Measurements from ENCODE around the gene MON2.

MON2 gene

GRCh38 chr12:62530596-62530995 is 64.0 kb downstream of the MON2 start:
- no peak for TF ChIP-seq GATA3 (IDR thresholded peaks at IDR 0.05; ENCODE audit: low read depth, low read length)
- no peak for TF ChIP-seq GATA2 (IDR thresholded peaks at IDR 0.05; ENCODE audit: low read depth, low read length)

- TF ChIP-seq GATA2 (IDR thresholded peaks at IDR 0.05; ENCODE audit: low read depth, low read length) (no peak), GATA3 (IDR thresholded peaks at IDR 0.05; ENCODE audit: low read depth, low read length) (no peak)
Measured at GRCh38 chr12:62532333-62532732, 65.7 kb downstream of the MON2 start.

- TF ChIP-seq GATA2 (IDR thresholded peaks at IDR 0.05; ENCODE audit: low read depth, low read length) (no peak), GATA3 (IDR thresholded peaks at IDR 0.05; ENCODE audit: low read depth, low read length) (no peak)
Measured at GRCh38 chr12:62533087-62533754, 66.6 kb downstream of the MON2 start.

GRCh38 chr12:62533755-62534107 is 67.1 kb downstream of the MON2 start:
- no peak for TF ChIP-seq GATA2 (IDR thresholded peaks at IDR 0.05; ENCODE audit: low read depth, low read length)
- TF ChIP-seq GATA3 (IDR thresholded peaks at IDR 0.05; ENCODE audit: low read depth, low read length) = no peak

GRCh38 chr12:62536546-62536945 is 69.9 kb downstream of the MON2 start:
- no peak for TF ChIP-seq GATA3 (IDR thresholded peaks at IDR 0.05; ENCODE audit: low read depth, low read length)
- no peak for TF ChIP-seq GATA2 (IDR thresholded peaks at IDR 0.05; ENCODE audit: low read depth, low read length)

GRCh38 chr12:62537551-62537950 is 70.9 kb downstream of the MON2 start:
- TF ChIP-seq GATA2 (IDR thresholded peaks at IDR 0.05; ENCODE audit: low read depth, low read length) (no peak), GATA3 (IDR thresholded peaks at IDR 0.05; ENCODE audit: low read depth, low read length) (no peak)

GRCh38 chr12:62540354-62540753 is 73.7 kb downstream of the MON2 start:
- TF ChIP-seq GATA2 (IDR thresholded peaks at IDR 0.05; ENCODE audit: low read depth, low read length) (no peak), GATA3 (IDR thresholded peaks at IDR 0.05; ENCODE audit: low read depth, low read length) (no peak)

- TF ChIP-seq GATA3 (IDR thresholded peaks at IDR 0.05; ENCODE audit: low read depth, low read length) (no peak), GATA2 (IDR thresholded peaks at IDR 0.05; ENCODE audit: low read depth, low read length) (no peak)
Measured at GRCh38 chr12:62542814-62543213, 76.2 kb downstream of the MON2 start.

GRCh38 chr12:62543324-62543723 is 76.7 kb downstream of the MON2 start:
- TF ChIP-seq GATA2 (IDR thresholded peaks at IDR 0.05; ENCODE audit: low read depth, low read length) (no peak), GATA3 (IDR thresholded peaks at IDR 0.05; ENCODE audit: low read depth, low read length) (no peak)

GRCh38 chr12:62543741-62544140 is 77.1 kb downstream of the MON2 start:
- TF ChIP-seq GATA2 (IDR thresholded peaks at IDR 0.05; ENCODE audit: low read depth, low read length) (no peak), GATA3 (IDR thresholded peaks at IDR 0.05; ENCODE audit: low read depth, low read length) (no peak)

GRCh38 chr12:62552906-62553556 is 86.4 kb downstream of the MON2 start:
- TF ChIP-seq GATA2 (IDR thresholded peaks at IDR 0.05; ENCODE audit: low read depth, low read length) = no peak
- TF ChIP-seq GATA3 (IDR thresholded peaks at IDR 0.05; ENCODE audit: low read depth, low read length) = no peak

- TF ChIP-seq GATA3 (IDR thresholded peaks at IDR 0.05; ENCODE audit: low read depth, low read length) = no peak
- TF ChIP-seq GATA2 (IDR thresholded peaks at IDR 0.05; ENCODE audit: low read depth, low read length) = no peak
Measured at GRCh38 chr12:62562846-62563245, 96.2 kb downstream of the MON2 start.

- TF ChIP-seq GATA2 (IDR thresholded peaks at IDR 0.05; ENCODE audit: low read depth, low read length) (no peak), GATA3 (IDR thresholded peaks at IDR 0.05; ENCODE audit: low read depth, low read length) (no peak)
Measured at GRCh38 chr12:62575036-62575435, 108.4 kb downstream of the MON2 start.

- no peak for TF ChIP-seq GATA3 (IDR thresholded peaks at IDR 0.05; ENCODE audit: low read depth, low read length)
- TF ChIP-seq GATA2 (IDR thresholded peaks at IDR 0.05; ENCODE audit: low read depth, low read length) = no peak
Measured at GRCh38 chr12:62576503-62576902, 109.9 kb downstream of the MON2 start.

GRCh38 chr12:62578726-62579125 is 112.1 kb downstream of the MON2 start:
- TF ChIP-seq GATA3 (IDR thresholded peaks at IDR 0.05; ENCODE audit: low read depth, low read length) (no peak), GATA2 (IDR thresholded peaks at IDR 0.05; ENCODE audit: low read depth, low read length) (no peak)
